ENCODE measurements around the gene LRP2.
A peak's percentile ranks its signal among the peaks of the same experiment; 100 is the strongest.
"Not testable (repeated sequence)": the region's sequence is repeated elsewhere in the genome, so short reads cannot be mapped to it uniquely, and the experiment has no call there.

The LRP2 gene

DNA sequence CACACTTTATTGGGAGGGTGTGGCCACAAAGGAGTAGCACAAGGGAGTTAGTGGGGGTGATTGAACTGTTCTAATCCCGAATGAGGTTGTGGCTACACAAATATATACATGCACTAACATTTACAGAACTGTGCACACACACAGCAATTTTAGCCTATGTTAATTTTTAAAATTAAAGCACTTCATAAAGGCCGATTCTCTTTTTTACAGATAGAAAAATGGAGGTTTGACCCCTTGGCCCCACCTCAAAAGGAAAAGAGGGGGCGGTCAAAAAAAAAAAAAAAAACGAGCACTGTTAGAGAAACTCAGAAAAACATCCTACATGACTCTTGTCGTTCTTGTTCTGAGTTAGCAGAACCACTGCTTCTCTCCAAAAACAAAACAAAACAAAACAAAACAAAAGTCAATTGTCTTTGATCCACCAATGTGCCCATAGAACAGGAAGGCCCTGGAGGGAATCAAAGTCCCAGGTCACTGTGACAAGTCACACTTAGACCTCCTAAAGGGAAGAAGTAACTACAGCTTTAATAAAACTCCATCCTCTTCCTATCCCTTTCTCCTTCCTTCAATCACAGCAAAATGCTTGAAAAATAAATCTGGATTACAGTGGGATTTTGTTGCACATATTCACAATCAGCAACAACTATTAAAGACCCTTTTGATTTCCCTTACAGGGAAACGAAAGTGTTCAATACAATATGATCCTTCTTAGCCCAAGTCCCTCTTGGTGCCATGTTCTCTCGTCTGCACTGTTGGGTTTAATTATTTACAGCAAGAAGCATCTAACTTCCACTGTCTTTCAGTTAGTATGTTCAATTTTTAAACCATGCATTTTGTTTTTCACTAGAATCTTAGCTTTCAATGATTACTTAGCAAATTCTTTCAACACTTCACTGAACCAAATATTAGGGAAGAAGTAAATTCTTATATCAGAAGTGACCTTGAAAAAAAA, 16.6 kb downstream of the LRP2 start:
- DNase-seq, result no peak

DNA sequence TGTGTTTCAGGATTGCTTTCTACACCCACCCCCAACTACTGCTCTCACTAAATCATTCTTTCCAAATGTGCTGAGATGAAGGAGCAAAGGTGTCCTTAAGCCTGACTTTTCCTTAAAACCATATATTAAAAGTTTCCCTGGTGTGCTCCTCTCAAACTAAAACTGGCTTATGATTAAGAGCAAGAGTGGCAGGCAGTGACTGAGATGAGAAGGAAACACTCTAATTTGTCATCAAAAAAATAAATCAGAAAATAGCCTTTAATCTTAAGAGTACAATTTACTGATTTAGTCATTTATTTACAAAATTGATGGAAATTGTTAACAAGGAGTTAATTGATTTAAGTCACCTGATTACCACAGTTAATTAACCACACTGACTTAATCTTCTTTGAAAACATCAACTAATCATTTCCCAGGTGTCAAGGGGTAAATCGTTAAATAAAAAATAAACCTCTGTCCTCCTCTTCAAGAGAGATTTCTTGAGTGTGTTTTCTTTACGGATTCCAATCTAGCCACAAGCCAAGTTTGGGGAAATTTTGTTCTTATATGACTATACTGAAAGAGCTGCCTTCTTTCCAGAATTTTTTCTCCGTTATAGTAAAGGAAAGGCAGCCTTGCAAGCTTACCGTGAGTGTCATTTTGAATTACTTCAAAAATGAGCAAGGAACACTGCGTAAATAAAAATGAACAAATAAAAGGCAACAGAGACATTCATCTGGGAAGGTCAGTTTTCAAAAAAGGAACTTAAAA, 17.4 kb downstream of the LRP2 start:
- DNase-seq, result no peak

DNA sequence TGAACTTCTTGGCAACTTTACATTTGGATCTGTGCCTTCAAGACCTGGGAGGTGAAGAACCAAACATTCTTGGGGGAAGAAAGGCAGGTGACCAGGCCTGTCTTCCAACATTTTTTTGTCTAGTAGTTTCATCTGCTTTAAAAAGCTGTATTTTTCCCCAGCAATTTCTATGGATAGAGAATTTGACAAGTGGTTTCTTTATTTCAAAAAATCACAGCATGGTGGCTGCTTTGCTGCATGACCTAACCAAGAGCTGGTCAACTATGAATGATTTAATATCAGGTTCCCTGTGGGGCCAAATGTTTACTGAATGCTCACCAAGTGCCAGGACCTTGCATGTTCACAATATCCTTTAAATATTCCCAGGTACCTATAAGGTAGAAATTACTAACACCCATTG, 19.1 kb downstream of the LRP2 start:
- no peak for DNase-seq

DNA sequence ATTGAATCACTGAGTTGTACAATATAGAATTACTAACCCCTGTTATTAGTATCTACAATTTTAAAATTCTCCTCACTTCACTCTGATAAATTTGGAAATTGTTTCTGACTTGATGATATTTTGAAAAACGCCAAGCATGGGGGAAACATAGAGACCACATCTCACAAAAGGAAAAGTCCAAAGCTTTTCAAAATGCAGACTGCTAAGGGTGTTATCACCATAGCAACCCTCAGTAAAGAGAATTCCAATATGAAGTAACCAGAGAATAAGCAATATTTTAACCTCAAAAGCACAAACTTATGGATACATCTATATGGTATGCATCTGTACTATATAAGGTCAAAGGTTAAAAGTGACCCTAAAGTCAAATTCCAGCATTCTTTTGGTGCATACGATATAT, 22.7 kb downstream of the LRP2 start:
- no peak for DNase-seq

DNA sequence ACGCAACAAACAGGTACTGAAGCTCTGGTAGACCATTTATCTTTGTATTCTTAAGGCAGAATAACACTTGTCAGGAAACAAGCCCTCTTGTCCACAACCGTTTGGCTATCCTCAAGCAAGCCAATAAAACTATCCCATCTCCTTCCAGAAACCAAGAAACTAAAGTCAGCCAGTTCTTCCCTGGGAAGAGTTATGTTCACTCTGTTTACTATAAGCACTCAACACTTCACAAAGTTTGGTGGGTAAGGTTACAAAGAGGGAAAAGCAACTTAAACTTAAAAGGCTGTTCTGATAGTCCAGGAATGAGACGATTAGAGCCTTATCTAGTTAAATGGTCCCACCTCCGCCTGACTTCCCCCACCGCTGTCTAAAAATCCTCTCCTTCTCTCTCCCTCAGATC, 25.6 kb downstream of the LRP2 start:
- no peak for DNase-seq

DNA sequence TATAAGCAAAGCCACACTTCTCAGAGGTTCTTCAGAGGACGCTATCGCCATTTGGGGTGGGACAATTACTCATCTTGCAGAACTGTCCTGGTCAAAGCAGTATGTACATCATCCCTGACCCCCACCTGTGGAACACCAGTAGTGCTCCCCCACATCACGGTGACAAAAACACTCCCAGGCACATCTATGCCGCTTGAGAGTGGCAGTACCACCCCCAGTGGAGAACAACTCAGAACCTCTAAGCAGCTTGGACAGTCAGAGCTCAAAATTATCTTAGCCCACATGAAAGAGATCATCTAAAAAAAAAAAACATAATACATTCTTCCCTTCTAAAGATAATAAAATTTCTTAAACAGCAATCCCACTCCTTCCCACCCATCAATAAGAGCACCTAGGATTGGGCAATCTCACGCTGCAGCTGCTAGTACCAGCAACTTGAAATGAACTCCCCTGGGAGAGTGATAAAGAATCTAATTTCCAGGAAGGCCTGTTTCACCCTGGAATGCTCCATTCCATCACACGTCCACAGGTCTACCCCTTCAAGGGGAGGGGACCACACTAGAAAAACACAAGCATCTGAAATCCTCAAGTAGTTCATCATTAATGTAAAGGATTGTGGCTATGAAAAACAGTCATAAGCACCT, 31.7 kb downstream of the LRP2 start:
- no peak for DNase-seq

DNA sequence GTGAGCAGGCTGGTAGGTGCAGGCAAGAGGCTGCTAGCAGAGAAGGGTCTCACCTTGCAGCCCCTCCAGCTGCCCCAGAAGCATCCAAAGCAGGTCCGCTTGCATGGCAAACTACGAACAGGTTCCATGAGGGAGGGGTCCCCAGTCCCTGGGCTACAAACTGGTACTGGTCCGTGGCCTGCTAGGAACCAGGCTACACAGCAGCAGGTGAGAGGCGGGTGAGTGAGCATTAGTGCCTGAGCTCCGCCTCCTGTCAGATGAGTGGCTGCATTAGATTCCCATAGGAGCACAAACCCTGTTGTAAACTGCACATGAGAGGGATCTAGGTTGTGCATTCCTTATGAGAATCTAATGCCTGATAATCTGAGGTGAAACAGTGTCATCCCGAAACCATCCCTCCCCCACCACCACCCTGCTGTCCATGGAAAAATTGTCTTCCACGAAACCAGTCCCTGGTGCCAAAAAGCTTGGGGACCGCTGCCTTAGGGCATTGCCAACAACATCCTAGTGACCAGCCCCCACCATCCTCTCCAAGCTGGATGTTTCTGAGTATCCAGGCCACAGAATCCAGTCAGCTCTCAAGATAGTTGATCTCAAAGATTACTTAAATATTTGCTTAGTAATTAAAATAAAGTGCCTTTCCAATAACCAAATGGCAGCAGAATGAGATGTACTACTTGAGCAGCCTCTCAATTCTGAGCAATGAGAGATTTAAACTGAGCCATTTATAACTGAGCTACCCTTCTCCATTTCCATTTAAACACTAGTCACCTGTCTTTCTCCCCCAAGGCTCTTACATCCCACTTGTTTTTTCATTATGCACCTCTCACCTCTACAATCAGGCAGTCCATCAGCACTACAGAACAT, 32.4 kb downstream of the LRP2 start:
- peak in 1 of 2 experiments; percentile 32 for DNase-seq

DNA sequence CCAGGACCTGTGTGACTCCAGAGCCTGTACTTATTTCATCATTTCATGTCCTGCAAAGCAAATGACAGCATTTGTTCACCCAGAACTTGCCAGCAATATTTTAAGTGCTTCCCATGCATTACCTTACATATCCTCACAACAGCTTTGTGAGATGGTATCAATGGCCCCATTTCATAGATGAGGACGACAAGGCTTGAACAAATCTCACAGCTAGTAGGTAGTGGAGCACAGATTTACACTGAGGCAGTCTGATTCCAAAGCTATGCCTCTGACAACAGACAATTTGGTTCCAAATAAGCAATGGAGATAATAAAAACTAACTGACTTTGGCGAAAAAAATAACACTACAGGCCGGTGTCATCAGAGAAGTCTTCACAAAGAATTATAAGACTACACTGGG, 33.5 kb downstream of the LRP2 start:
- no peak for DNase-seq

DNA sequence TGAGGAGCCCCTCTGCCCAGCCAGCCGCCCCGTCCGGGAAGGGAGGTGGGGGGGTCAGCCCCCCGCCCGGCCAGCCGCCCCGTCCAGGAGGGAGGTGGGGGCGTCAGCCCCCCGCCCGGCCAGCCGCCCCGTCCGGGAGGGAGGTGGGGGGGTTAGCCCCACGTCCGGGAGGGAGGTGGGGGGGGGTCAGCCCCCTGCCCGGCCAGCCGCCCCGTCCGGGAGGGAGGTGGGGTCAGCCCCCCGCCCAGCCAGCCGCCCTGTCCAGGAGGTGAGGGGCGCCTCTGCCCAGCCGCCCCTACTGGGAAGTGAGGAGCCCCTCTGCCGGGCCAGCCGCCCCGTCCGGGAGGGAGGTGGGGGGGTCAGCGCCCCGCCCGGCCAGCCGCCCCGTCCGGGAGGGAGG, 34.5 kb downstream of the LRP2 start:
- not testable (repeated sequence) for DNase-seq

DNA sequence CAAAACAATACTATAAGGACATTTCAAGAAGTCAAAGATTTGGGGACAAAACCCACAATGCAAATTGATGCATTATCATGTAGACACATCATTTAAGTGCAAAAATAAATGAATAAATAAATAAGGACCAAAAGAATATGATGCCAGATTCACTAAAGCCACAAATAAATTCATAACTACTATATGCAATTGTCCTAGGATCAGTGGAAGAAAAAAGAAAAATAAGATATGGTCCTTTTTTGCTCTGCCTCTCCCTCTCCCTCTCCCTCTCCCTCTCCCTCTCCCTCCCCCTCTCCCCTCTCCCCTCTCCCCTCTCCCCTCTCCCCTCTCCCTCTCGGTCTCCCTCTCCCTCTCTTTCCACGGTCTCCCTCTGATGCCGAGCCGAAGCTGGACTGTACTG, 36.4 kb downstream of the LRP2 start:
- DNase-seq, result not testable (repeated sequence)

DNA sequence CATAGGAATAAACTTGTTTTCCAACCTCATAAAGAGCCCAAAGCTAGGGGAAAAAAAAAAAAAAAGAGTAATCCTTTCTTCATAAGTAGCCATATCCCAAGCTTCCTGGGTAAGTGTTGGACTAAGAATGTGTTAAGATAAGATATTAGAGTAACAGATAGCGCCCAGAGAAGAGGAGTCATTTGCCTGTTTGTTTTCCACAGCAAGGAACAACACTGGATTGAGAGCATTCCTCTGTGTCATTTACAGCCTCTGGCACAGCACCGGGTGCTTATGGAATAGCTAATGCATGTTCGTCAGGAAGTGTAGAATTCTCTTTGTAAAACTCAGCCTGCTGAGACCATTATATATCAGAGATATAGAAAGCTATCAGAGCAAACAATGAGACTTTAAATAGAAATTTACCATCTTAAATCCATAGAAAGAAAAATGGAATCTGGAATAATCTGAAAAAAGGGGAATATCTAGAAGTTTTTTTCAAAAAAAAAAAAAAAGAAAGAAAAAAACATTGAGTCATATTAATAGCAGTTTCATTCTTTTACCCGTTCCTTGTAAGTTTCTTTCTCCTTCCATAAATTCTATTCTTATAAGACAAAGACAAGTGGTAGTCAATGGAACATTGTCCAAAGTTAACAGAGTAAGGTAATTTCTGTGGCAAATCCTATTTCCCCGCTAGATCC, 37.6 kb downstream of the LRP2 start:
- no peak for DNase-seq

DNA sequence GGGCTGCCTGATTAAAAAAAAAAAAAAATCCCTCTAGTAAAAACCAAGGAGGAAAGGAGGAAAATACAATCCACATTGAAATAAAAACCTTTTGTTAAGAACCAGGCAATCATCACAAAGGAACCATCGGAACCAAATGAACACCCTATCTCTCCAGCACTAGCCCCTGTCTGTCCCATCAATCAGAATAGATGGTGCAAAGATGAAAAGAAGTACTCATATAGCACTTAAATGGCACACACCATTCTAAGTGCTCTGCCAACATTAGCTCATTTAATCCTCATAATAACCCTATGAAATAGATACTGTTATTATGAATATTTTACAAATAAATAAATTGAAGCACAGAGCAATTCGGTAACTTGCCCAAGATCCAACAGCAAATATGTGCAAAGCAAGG, 38.5 kb downstream of the LRP2 start:
- no peak for DNase-seq

DNA sequence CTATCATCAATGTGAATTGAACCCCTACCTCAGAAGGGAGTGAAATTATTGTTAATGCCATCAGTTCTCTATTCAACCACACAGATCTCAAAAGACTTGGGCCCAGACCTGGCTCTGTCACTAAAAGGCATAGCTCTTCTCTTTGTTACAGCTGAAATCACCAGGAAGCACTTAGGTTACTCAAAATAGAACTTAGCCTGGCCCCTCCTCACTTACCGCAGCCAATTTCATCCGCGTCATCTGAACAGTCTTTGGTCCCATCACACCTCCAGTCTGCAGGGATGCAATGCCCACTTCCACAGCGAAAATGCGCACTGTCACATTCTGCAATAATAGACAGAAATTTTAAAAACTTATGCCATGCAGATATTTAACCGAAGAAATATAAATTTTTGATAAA, 41.8 kb downstream of the LRP2 start:
- no peak for DNase-seq

DNA sequence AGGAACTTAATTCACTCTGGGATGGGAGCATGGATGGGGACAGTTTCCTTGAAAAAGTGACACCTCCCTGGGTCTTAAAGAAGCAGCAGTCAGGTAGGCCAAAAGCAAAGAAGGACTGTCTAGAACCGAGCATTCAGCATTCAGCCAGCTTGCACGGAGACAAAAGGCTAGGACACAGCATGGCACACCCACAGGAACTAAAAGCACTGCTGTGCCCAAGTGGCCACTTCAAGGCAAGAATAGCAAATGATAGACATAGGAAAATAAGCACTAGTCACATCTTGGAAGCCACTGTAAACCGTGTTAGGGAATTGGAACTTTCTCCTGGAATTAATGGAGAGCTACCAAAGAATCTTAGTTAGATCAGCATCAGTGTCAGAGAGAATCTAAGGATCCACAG, 47.0 kb downstream of the LRP2 start:
- no peak for DNase-seq

DNA sequence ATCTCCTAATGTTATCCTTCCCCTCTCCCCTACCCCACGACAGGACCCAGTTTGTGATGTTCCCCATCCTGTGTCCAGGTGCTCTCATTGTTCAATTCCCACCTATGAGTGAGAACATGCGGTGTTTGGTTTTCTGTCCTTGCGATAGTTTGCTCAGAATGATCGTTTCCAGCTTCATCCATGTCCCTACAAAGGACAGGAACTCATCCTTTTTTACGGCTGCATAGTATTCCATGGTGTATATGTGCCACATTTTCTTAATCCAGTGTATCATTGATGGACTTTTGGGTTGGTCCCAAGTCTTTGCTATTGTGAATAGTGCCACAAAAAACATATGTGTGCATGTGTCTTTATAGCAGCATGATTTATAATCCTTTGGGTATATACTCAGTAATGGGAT, 54.0 kb downstream of the LRP2 start:
- not testable (repeated sequence) for DNase-seq

DNA sequence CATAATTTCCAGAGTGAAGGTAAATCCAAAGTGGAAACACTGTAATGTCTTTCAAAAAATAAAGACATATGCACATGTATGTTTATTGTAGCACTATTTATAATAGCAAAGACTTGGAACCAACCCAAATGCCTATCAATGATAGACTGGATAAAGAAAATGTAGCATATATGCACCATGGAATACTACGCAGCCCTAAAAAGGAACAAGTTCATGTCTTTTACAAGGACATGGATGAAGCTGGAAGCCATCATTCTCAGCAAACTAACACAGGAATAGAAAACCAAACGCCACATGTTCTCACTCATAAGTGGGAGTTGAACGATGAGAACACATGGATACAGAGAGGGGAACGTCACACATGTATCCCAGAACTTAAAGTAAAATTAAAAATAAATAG, 57.6 kb downstream of the LRP2 start:
- DNase-seq, result not testable (repeated sequence)

DNA sequence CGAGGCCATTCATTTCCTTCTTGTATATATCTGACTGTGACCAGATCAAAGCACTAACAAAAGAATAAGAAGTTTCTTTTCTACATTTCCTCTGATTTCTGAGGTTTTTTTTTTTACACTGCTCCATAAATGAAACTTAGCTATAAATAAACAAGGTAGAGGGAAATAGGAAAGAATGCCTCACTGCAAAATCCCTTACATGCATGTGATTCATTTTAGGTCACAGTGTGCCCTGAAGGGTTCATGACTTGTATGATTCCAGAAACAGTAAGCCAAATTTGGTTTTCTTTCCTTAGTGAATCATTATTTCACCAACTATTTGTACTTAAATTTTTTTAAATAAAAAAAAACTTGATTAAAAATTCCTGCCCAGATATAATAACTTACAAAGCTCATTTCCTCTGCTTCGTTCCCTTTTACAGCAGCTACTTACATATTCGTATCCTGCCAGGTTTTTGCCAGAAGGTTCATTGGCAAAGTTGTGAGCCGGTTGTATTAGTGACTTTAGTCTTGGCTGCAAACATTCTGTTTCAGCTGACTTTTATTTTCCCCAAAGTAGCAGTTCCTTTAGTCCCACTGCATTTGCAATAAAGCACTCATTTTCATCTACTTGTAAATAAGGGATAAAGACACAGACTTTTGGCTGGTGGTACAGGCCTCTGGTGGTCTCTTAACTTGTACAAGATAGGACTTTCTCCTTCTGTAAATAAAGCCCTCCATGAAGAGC, 58.6 kb downstream of the LRP2 start:
- DNase-seq, result no peak

DNA sequence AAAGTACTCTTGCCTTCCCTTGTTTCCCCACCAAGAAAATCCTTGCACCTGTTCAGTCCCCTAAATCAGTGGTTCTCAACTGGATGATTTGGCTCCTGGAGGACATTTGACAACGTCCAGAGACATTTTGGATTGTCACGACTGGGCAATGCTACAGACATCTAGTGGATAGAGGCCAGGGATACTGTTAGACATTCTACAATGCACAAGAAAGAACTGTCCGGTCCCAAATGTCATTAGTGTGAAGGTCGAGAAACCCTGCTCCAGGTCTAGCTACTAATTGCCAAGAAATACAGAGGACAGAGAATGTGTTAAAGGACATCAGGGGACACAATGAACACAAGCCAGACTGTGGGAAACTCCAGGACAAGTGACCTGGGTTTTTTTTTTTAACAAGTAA, 60.0 kb downstream of the LRP2 start:
- no peak for DNase-seq

DNA sequence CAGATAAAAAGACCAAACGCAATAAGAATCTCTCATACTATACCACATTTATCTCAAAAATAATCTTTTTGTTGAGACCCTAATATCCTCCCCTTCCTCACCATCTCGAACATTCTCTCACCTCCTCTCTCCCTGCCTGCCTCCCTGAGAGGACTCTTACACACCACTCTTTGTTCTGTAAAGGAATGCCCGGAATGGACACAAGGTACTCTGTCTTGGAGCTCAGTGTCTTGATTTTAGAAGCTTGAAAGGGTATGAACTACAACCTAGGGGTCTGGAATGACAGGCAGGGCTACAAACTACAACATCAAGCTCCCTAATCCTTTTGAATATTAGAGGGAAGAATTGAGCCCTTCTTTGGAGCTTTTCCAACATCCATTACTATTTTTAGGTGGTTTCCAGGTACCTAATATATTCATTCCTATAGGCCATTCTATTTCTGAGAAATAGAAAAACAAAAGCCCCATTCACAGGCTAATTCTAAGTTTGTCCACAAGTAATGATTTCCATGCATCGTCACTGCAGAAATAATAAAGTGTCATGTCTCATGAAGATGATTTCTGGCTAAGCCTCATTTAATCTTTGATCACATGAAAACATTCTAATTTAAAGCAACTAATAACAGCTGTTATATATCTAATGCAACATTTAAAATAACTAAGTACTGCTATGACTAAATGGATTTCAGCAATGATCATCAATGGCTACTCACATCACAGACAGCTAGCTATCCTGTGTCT, 60.6 kb downstream of the LRP2 start:
- DNase-seq, result no peak

Data from NCI-H2081 (cell line).